GM19452 (cell line): ENCODE results near the gene PYHIN1.

ENCODE experiments used
- ATAC-seq: cut with Tn5 transposase; IDR thresholded peaks from one replicate; pipeline ENCODE4 v1.9.1; 2021; ENCODE audit not compliant: unreplicated experiment

Gene PYHIN1

DNA sequence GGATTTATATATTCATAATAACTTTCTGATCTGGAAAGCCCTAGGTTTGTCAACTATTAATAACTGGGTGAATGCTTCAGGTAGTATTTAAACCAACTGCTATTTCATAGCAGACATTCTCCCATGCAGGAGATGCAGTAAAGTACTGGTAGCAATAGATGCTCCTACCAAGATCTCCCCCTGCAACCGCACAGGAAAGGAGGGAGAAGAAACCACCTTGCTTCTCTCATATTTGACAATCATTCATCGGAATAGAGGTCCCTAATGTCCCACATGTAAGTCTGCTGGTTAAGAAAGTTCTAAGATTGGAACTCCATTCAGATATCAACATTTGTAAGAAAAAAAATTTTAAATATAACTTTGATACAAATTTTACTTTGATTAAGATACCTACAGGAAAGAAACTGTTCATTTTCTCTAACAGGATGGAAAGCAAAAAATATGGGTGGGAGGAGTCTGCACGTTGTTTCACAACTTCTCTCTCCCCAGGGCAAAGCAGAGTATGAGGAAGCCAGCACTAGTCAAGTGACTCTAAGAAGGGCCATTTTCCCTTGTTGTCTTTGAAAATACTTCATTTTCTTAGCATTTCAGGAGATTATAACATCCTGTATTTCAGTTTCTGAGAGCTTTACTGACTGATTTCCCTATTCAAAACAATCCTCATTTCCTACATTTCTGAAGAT is at the start of gene PYHIN1:
PYHIN1 (plus strand) TSS at position 498 of the 683 bp plus-strand sequence. CDS start 5,359 bp downstream, outside the sequence.
- ATAC-seq = no peak

DNA sequence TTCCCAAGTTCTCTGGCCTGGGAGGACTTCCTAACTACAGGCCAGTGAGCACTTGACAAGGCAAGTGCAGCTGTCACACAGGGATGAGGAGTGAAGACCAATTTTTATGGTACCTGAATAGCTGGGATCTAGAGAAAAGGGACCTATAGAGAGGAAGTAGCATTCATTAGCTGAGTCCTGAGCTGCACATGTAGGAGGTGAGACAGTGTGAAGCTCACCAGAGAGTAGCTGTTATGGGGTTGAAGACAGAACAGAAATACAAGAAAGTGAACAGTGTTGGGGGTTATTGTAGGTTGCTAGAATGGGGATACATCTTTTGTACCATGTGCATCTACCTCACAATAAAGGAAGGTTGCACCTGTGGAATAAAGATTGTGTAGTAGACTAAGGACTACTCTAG is 37.7 kb upstream of the PYHIN1 start:
- no peak for ATAC-seq

DNA sequence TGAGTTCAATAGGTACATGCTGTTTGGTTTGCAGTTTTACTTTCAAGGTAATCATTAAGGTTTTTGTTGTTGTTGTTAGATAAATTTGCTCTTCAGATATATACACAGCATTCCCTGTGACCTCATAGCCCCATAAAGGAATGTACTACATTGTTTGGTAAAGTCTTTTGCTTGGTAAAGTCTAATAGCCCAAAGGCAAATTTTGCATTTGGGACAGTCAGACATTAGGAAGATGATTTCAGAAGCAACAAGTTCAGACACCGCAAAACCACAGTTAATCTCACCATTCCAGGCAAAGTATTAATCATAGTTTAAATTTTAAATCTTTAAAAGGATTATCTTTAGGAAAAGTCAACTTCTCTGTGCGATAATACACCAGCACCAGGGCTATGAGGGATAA is 32.6 kb upstream of the PYHIN1 start:
- no peak for ATAC-seq

DNA sequence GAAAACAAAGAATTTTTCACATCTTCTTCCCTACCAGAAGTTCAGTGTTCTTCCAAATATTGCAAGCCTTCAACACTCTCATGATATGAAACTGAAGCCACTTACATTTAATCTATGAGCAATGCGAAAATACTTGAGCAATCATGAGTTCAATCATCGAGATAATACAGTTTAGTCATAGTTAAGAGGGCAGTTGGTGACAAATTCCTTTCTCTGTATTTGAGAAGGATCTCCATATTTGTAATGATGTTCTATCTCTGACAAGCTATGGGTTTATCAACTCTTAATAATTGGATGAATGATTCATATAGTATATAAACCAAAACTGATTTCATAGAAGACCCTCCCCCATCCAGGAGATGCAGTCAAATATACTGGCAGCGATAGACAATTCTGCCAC is 29.7 kb upstream of the PYHIN1 start:
- no peak for ATAC-seq

DNA sequence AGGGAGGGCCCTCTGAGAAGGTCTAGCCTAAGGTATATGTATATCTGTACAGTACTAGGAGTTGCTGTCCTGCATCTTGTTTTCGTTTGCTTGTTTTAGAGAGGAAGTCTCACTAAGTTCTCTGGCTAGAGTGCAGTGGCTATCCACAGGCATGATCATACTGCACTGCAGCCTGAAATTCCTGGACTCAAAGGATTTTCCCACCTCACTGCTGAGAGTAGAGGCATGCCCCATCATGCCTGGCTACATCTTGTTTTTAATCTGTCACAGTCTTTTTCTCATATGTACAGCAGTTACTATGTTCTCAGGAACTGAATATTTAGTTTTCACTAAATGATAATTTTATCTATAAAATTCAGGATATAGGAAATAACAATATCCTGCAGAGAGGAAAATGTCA is 15.3 kb upstream of the PYHIN1 start:
- no peak for ATAC-seq

DNA sequence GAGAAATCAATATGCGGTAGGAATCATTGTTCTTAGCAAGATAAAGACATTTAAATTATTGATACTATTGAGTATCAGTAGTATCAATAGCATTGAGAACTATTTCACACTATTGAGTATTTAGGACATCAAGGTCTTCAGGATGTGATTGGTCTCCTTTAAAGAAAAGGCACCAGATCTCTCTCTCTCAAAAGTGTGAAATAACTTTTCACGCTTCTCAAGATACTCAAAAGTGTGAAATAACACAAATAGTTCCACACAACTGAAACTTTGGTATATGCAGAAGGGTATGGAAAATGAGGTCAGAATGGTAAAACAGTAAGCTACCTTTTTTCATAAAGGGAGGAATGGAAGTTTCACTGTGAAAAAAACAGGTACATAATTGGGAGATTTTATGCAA is 6.7 kb upstream of the PYHIN1 start:
- ATAC-seq = no peak

DNA sequence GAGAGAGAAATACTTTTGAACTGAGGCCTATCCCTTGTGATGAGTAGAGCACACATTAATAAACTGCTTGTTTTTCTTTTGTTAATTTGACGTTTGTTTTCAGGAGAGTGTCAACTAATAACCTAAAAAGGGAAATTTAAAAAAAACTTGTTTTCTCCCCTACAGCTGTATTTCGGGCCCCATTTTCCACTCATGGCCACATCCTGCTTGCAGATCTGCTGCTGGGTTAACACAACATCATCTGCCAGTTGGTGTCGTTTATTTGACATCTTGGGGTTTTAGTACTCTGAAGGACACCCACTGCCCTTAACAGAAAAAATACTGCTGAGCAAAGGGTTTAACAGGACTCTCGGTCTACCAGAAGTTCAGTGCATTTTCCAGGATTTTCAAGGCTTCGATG is 848 bp upstream of the PYHIN1 start:
- ATAC-seq = no peak

DNA sequence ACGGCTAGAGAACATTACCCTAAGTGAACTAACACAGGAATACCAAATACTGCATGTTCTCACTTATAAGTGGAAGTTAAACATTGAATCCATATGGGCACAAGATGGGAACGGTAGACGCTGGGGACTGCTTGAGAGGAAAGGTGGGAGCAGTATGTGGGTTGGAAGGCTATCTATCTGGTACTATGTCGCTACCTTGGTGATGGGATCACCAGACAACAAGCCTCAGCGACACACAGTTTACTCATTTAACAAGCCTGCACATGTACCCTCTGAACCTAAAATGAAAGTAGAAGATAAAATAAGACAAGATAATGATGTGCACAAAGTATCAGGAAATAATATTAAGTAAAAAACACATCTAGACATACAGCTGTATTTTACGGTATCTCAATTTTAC is 819 bp downstream of the PYHIN1 start:
- no peak for ATAC-seq

DNA sequence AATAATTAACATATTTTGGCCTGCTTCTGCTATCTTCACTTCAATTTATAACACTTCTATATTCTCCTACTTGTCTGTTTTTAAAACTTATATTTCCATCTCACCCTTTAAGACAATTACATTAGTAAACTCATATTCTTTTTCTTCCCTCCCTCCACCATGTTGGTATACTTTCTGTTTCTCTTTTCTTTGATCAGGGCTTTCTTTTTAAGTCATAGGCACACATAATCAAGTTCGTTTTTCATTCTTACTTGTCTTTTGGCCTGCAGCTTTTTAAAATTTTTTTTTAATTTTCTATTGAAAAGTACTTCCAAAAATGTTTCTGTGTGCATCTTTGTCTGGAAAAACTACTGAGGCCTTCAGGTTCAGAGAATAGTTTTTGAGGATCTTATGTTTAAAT is 2.3 kb downstream of the PYHIN1 start:
- ATAC-seq = no peak

DNA sequence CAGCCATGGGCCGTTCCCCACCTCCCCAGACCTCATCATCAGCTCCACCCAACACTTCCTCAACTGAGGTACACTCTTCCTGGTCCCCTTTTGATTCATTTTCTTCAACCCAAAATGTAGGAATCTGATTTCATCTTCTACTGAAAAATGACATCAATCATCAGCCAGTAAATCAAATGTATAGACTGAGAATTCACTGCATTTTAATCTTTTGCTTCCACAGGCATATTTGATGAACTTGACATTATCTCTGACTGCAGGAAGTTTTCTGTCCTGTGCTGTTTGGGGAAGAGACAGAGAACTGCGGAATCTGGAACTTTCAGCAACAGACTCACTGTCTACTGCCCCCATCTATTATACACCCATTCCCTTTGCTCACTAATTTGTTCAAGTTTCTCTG is 7.8 kb downstream of the PYHIN1 start:
- ATAC-seq = no peak

DNA sequence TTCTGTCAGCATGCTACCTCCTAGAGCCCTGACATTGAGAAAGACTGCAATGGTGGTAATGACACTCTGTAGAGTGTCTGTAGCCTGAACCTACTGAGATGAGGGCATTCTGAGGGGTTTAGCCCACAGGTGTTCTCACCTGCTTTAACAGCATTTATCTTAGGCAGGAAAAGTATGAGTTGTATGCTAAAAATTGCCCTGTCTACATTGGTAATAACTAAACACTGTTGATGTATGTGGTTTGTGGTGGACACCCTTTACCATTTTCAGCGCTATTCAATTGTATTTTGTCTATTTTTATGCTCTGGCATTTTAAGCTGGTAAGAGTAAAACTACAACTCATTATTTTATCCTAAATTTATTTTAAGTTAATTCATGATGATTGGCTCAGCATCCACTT is 10.0 kb downstream of the PYHIN1 start:
- ATAC-seq = no peak

DNA sequence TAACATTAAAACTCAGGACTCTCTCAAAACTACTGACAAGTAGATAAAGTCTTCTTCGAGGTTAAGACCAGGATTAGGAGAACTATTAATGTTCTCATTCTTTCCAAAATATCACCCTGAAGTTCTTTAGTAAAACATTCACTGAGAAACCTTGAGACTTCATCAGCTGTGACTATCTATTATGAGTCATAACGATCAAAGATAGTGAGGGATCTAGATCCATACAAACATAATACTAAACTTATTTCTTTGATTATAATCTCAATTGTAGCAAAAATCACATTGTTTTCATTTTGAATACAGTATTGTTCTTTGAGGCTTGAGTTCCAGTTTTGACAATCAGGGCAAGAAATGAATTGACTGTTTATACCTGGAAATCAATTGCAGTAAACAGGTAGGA is 11.1 kb downstream of the PYHIN1 start:
- no peak for ATAC-seq

DNA sequence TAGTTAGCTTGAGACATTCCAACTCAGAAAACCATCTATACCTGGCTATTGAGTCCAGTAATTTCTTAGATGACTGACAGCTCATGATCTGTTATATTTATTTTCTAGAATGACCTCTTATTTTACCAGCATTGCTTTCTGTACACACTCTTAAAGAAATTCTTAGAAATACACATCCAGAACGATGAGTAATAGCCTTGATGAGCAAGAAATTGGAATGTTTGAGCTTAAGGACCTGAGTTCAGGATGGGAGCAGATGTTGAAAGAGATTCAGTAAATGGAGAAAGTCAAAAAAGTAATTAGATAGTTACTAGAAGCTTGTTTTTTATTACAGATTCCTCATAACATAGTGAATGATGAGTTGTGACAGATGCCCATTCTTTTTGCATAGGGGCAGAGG is 11.7 kb downstream of the PYHIN1 start:
- no peak for ATAC-seq

DNA sequence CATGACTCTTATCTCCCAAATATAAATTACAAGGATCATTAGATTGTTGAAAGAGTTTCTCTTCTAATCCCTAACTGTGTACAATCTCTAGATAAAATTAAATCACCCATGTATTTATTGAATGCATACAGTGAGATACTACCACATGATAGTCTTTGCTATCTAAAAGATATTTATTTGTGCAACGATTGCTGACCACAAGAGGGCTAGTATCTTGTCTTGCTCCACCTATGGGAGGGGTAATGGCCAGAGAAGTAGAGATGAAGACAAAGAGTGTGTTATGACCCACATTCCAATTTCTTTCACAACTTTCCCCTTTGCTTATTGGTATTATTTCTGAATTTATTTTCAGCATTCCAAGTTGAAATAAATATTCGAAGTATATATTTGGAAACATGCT is 13.7 kb downstream of the PYHIN1 start:
- no peak for ATAC-seq

DNA sequence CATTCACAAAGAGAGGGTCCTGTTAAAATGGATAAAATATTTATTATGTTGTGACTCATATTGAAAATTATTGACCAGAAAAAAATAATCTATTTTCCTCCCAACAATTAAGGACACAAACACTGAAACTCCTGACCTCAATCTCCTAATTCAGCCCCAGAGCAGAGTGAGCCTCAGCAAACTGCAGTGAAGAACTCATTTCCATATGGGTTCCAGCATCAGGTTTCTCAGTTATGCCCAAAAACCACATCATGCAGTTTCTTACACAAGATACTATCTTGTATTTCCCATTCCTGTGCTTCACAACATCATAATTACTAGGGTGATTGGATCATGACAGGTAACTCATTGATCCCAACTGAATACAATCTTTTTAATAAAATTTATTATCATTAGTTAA is 15.4 kb downstream of the PYHIN1 start:
- no peak for ATAC-seq

DNA sequence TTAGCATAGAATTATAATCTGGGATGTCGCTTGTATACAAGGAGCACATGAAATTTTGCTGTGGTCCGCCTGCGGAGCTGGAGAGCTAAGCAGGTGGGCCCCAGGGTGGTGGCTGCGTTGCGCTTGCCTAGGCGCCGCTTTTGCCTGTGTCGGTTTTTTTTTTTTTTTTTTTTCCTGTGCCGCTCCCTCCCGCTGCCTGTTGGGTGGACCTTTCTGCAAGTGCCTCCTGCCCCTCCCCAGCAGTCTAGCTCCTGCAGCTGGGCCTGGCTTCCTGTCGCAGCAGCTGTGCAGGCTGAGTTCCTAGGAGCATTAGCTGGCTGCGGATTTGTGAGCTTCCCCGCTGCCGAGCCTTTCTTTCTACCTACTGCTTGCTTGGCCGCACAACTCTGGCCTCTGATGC is 20.6 kb downstream of the PYHIN1 start:
- ATAC-seq = no peak

DNA sequence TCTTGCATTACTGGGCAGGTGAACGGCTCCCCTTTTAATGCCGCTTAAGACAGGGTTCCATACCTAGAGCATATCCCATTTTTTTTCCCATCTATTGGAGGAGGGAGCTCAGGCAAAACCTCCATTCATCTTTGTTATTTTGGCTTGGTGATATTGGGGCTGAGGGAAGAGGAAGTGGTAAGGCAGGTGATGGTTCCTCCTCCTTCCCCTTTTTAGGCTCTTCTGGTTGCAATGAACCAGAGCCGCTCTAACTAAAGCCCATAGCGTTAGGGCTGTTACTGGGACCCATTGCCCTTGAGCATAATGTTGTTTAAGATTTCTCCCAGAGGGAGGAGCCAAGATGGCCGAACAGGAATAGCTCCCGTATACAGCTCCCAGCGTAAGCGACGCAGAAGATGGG is 21.1 kb downstream of the PYHIN1 start:
- ATAC-seq = no peak

DNA sequence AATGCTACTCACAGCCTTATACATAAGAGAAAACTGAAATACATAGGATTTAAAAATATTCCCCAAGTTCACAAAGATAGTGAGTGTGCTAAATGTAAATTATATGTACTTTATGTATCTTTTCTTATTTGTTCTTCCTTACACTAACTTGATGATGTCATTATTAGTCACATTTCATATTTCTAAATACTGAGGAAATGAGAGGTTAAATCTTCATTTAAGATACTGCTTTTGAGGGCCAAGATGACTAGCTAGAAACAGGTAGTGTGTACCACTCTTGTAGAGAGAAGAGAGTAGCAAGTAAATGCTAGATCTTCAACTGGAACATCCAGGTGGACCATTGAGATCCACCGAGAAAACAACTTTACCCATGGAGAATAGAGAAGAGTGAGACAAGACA is 29.8 kb downstream of the PYHIN1 start:
- ATAC-seq = no peak

DNA sequence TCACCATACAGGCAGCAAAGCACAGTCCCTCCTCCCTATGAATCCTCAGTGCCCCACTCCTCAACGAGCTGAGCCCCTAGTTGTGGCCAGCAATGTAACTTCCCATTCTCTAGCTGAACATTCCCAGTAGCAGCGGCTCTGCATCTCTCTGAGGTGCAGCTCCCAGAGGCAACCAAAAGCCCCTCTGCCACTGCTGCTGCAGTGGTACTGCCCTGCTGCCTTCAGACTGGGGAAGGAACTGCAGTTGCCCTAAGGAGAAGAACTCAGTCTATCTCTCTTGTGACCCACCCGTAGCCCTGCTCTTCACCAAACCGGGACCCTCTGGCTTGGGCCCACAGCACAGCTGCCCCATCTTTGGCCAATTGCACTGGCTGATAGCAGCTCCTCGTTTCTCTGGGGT is 31.6 kb downstream of the PYHIN1 start:
- no peak for ATAC-seq

DNA sequence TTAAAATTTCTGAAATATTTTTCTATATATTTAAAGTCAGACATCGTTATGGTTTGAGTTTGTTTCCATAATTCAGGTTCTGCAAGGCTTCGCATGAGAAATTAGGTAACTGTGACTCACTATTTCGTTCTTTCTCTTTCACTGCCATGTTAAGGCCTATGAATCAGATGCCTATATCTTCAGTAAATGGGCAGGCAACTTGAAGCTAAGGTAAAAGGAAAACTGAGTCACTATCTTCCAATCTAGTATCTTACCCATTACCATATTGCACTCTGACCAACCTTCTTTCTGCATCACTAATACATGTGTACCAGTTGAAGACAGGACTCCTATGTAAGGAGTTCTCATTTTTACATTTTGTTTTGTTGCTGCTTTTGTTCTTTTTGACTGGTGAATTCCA is 37.8 kb downstream of the PYHIN1 start:
- no peak for ATAC-seq

DNA sequence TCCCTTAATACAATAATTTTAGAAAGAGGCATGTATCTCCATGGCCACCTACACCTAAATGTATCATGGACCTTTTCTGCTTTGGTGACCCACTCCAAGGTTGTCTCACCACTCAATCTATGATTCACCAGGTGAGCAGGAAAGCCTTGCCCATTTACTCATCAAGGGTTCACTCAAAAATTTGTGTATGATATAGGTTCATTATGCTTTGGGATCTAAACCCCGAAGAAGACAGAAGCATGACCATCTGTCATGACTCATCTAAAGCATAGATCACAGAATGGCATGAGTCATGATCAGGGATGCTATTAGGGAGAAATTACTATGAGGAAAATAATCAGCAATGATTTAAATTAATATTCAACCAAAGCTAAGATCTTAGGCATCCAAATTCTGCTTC is 38.5 kb downstream of the PYHIN1 start:
- ATAC-seq = no peak

DNA sequence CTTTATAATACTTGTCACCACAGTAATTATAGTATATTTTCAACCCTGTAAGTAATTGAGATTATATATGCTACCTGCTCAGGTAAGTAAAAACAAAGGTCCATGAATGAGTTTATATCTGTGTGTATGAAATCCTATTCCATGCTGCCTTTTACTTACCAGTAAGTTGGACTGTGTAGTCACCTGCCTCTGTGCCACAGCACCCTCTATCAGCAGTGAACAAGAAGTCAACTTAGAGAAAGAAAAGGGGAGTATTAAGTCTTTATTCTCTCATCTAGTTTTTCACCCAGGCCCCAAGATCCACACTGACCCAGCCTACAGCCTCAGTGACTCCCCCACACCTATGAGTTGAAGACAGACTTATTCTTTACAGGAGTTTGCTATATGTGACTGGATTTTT is 41.5 kb downstream of the PYHIN1 start:
- ATAC-seq = no peak

DNA sequence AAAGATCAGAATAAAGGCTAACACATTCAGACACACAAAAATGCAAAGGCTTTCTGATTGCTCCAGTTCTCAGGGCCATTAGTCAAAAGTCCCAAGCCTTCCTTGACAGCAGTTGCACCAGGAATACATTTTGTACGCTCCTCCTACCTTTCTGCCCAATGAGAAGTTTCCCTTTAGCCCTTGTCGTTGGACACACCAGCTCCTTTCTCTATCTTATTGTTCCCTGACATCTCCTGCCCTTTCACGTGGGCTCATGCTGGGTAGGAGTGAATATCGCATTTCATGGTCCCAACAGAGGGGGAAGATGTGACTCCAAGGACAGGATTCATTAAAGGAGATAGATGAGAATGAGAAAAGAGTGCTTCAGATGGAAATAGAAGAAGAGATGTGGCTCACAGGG is 44.9 kb downstream of the PYHIN1 start:
- no peak for ATAC-seq

DNA sequence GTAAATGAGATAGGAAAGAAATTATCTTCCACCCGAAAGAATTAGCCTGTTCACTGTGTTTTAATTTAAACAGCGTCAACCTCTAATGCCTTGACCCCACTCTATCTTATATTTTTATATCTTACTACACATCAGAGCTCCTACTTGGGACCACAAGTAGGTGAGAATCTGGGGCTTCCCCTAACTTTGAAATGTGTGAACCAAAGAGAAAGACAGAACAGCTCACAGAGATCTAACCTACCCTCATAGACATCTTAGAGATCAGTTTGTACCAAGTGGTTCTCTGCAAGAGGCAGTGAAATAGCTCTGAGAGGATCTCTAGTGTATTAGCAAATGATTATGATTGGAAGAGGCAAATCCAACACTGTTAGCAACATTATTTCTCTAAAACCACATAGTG is 47.4 kb downstream of the PYHIN1 start:
- no peak for ATAC-seq
